RCC 7860 (cell line): ENCODE data around the gene ZNF112.
"Not testable (repeated sequence)": the region's sequence is repeated elsewhere in the genome, so short reads cannot be mapped to it uniquely, and the experiment has no call there.

Source experiments
- DNase-seq: peaks from one replicate; pipeline ENCODE4 v3.0.0-alpha.2; 2015; ENCODE audit warnings: low spot score
- FAIRE-seq: peaks from 2 replicates; lab custom pipeline; 2012; peaks lifted over from hg19 to GRCh38; lab: Jason Lieb, UNC

ZNF112 gene

DNA sequence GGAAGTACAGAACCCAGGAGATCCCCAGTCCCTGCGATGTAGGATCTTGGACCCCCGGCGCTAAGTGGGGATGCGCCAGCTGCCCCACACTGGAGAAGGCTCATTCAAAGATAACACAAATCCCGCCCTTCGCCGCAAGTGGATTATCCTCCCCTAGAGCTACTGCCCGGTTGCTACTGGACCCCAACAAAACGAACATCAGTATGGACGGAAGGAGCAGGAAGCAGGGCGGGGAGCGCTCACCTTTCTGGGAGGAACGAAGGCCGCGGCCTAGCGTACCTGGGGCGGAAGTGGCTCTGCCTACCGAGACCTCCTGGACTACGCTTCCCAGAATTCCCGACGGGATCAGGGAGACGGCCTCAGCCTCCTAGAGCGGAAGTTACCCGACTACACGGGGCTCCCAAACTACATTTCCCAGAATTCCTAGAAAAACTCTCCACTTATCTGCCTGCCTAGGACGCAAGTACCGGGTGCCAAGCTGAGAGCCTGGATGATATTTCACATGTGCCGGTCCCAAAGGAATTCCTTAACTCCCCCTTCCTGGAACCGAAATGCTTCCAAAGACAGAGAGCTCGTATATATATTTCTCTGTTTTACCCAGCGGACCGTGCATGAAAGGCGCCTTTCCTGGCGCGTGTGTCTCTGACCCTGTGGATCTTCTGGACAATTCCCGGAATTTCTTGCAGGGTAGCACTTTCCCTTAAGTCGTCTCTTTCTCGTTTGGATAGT, at the start of gene ZNF112:
ZNF112 (minus strand) TSS at position 298 of the 729 bp plus-strand sequence. CDS start 16,141 bp downstream, outside the sequence.
- DNase-seq (peak; percentile 78), FAIRE-seq (peak; percentile 80)

DNA sequence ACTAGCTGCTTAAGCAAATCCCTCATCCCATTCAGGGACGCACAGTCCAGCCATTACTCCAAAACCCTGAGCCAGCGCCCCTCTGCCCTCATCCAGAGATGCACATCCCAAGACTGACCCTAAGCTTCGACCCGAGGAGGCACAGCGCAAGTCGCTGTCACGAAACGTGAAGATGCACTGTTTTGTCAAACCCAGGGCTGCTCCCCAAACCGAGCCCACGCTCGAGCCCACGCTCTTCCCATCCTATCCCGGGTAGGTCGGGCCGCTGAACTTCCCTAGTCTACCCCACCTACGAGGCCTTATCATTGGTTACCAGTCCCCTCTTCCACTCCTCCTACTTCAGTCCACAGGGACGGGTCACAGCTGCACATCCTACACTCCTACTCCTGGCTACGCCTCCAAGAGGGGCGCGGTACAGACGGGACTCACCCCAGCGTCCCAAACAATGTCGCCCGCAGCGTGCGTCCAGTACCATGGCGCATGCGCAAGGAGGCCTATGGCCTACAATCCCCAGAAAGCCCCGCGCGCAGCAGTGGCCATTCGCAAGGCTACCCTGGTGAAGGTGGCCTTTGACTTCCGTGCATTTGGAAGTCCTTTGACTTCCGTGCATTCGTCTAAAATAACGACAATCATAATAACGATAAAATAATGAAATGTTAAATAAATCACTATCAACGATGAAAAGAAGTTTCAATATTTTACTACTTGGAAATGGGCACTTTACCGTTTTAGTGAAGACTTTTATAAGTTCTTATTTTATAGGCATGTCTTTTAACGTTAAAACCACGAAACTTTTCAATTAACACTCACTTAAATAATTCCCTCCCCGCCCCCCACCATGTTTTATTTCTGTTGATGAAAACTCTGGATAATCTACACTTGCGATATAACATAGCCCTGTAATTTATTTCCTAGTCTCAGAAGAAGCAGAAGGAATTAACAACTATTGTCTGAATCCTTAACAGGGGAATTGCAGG, 44.9 kb upstream of the ZNF112 start, which contains the start of gene ZNF285:
ZNF285 (minus strand) TSS at position 470 of the 977 bp plus-strand sequence. CDS start 4,395 bp downstream, outside the sequence.
- DNase-seq: peak; percentile 18
- FAIRE-seq: no peak

DNA sequence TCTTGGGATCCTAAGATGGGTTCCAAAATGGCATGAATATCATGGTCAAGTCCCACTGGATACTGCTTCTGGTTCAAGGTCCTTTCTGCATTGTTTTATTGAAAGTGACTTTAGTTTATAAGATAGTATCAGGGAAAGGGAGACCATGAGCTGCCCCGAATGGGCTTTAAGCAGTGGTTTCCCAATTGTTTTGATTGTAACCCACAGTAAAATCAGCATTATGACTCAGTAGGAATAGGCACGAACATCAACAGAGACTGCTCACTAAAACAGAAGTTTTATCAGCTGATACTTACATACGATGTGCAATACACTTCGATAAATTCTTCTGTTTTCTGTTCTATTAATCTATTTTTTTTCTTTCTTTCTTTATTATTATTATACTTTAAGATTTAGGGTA, 32.8 kb upstream of the ZNF112 start:
- DNase-seq, FAIRE-seq: not testable (repeated sequence)

DNA sequence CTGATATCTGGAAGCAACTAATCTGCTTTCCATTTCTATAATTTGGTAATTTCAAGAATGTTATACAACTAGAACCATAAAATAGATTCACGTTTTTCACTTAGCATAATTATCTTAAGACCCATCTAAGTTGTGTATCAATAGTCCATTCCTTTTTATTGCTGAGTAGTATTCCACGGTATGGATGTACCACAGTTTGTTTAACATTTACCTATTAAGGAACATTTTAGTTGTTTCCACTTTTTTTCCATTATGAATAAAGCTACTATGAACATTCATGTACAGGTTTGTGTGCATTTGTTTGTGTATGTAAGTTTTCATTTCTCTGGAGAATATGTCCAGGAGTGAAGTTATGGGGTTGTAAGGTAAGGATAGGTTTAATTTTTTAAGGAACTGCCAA, 18.3 kb upstream of the ZNF112 start:
- FAIRE-seq (no peak), DNase-seq (no peak)

DNA sequence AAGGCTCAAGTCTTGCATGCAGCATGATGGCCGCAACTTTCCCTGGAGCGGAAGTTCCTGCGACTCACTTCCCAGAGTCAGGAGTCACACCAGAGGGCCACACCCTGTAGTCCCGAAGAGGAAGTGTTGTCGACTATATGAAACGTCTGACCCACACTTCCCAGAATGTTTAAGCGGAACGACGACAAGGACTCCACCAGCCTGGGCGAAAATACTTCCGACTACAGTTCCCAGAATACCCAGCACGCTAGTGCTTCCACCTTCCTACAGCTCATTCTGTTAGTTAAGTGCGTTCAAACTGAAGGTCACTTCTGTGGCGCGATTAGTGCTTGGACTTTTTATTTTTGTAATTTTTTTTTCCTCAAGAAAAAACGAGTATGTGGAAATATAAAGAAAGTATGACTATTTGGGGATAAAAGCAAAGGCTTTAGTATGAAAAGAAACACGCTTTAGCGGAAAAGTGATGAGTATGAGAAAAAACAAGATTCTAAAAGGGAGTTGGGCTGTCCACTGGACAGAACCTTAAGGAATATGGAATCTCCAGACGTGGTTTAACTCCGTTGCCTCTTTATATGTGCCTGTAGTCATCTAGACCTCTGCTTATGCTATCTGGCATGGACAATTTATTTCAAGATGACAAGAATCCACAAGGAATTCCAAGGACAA, 15.5 kb upstream of the ZNF112 start:
- no peak for FAIRE-seq

DNA sequence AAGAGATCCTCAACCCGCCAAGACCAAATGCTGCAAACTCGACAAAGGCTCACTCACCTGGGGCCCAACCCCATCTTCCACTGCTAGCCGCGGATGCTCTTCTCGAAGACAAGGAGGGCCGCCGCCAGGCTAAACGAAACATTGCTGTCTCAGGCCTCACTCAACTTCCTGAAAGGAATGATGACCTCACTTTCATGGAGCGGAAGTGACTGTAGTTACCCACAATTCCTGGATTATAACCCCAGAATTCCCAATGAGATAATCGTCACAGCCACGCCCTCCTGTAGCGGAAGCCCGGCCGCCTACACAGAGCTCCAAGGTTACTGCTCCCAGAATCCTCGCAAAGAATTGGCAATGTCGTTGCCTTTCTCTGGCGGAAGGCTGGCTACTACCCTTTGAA, 10.5 kb upstream of the ZNF112 start:
- DNase-seq: no peak
- FAIRE-seq: no peak

More for the DNA sequence above, 15.5 kb upstream of the ZNF112 start:
- DNase-seq: no peak

DNA sequence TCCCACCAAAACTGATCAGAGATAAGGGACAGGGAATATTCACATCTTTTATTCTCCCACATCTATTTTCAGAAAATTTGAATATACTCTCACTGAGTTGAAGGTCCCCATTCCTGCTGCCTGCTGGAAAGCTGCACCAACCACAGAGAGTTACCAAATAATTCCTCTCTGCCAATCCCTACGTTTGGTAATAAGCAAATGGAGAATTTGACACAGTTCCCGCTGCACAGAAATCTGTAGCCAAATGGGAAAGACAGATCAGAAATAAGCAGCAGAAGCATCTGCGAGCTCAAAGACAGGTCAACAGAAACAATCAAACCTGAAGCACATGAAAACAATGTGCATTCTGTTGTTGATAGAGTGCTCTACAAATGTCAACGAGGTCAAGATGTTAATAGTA, 9.9 kb downstream of the ZNF112 start:
- FAIRE-seq: no peak
- no peak for DNase-seq

DNA sequence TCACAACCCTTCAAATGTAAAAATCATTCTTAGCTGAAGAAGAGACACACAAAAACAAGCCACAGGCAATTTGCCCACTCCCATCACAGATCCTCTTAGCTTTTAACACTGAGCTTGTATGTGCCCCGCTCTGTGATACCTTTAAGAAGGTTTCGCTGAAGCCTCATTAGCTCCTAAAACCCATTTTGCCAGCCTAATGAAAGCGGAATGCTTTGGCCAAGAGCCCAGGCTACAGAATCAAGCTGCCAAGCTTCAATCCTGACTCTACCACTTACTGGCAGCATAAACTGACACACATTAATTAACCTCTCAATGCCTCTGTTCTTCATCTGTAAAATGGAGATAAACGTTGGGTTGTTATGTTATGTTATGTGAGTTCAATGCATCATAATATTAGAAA, 10.5 kb downstream of the ZNF112 start:
- FAIRE-seq (no peak), DNase-seq (no peak)

DNA sequence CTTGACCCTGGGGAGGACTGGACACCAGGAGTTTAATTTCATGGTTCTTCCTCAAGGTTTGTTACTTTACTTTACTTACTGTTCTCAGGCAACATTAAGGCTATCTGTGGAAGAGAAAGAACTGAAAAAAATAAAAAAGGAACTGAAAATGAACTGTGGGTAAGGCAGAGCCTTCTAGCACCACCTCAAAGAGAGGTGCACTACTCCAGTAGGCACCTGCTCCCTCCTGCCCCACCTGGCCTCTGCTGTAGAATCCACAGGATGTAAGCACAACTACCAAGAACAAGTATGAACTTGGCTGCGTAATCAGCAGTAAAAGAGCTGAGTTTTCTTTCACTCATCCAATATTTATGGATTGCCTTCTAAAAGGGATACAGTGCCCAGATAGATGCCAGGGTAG, 12.2 kb downstream of the ZNF112 start:
- FAIRE-seq (no peak), DNase-seq (no peak)

DNA sequence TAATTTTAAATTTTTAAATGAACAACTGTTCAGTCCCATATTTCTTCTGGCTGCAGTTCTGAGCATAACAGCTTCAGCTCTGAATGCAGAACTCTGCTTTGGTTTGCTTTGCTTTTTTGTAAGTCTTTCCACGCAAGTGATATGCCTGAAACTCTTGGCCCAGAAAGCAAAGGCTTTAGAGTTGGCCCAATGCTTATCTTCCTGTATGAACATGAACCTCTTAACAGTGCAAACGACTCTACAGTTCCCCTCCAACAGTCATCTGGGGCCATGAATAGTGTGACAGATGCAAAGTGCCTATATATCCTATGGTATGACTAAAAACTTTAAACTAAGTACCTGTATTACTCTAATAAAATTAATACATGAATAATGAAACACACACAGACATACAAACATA, 14.7 kb downstream of the ZNF112 start:
- no peak for DNase-seq
- FAIRE-seq: no peak

DNA sequence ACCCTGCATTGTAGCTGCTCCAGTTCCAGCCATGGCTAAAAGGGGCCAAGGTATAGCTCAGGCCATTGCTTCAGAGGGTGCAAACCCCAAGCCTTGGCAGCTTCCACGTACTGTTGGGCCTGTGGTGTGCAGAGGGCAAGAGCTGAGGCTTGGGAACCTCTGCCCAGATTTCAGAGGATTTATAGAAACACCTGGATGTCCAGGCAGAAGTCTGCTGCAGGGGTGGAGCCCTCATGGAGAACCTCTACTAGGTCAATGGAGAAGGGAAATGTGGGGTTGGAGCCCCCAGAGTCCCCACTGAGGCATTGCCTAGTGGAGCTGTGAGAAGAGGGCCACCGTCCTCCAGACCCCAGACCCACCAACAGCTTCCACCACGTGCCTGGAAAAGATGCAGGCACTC, 21.8 kb downstream of the ZNF112 start:
- not testable (repeated sequence) for FAIRE-seq, DNase-seq

DNA sequence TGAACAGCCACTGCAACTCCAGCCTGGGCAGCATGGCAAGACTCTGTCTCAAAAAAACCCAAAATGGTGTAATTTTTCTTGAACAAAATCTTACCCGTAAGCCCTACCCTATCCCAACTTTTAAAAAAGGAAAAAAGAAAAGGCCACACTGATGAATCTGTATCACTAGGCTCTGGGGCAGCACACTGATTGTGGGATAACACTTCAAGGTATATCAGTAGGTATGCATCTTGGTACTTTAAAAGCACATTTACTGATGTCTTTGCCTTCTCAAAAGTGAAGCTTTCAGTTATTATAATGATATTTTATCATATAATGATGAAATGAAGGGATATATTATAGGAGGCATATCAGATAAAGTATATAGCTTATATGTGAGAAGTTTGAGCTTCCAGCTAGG, 24.3 kb downstream of the ZNF112 start:
- no peak for FAIRE-seq
- no peak for DNase-seq

DNA sequence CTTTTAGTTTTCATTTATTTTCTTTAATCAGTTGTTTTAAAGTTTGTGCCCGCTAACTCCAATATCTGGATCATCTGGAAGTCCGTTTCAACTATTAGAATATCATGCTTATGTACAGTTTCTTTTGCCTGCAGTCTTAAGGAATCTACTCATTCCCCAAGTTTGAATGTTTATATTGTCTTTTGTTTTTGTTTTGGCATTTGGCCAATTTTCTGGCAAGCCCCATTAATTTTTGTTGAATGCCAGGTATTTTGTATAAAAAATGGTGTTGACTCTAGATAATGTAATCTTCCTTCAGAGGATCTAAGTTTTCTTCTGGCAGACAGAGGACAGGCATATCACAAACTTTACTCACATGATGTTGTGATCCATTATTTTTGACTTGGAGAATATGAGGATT, 40.6 kb downstream of the ZNF112 start:
- DNase-seq (no peak), FAIRE-seq (no peak)

DNA sequence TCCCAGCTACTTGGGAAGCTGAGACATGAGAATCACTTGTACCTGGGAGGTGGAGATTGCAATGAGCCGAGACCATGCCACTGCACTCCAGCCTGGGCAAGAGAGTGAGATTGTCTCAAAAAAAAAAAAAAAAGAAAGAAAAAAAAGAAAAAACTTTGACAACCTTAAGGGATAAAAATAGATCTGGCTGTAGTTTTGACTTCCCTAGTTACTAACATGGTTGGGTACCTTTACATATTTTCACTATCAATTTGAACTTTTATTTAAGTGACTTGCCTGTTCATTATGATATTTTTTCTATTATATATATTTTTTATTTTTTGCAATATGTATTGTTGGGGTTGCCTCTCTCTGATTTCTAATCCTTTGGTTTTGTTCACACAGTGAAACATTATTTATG, 43.2 kb downstream of the ZNF112 start:
- no peak for FAIRE-seq
- DNase-seq: no peak

DNA sequence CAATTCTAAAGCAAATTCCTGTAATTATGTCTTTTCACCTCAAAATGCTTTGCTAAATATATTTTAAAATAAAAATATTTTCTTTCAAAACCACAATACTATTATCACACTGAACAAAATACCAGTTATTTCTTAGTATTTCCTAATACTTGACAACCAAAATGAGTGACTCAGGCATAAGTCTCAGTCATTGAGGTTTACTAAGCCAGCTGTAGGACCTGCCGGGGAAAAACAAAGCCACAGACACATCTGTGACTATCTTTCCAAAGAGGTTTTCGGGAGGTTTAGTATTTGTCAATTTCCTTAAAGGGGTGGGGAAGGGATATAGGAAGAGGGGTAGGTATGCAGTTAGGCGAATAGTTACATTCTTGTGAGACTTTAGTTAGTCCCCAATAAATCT, 48.5 kb downstream of the ZNF112 start:
- FAIRE-seq (no peak), DNase-seq (no peak)

DNA sequence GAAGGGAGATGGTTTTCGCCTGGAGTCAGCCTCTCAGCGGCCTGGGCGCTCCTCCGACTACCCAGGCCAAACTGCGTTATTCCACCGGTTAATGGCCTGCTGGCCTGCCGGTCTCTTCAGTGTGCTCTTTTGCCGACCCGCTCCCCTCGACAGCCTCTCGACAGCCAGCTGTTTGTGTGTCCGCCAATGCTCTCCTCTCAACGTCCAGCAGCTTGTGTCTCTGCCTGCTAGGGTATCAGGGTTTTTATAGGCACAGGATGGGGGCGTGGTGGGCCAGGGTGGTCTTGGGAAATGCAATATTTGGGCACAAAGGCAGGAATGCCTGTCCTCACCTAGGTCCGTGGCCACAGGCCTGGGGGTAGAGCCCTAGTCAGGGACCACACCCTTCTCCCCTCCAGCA, 50.2 kb downstream of the ZNF112 start:
- no peak for FAIRE-seq
- DNase-seq: no peak

DNA sequence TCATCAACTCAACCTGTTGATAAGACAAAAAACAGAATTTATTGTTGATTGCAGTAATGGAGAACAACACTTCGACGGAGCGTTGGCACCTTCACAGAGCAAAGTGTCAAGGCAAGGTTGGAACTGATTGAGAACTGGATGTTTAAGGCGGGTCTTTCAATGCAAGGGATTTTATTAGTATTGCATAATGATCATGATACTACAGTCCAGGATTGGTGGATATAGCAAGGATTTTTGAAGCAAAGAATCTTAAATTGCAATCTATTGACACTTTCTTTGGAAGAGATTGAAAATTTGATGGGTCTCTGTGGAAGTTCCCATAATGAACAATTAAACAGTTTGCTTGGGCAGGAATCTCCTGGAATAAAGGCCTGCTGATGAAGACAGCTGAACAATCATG, 51.0 kb downstream of the ZNF112 start:
- FAIRE-seq (no peak), DNase-seq (no peak)

DNA sequence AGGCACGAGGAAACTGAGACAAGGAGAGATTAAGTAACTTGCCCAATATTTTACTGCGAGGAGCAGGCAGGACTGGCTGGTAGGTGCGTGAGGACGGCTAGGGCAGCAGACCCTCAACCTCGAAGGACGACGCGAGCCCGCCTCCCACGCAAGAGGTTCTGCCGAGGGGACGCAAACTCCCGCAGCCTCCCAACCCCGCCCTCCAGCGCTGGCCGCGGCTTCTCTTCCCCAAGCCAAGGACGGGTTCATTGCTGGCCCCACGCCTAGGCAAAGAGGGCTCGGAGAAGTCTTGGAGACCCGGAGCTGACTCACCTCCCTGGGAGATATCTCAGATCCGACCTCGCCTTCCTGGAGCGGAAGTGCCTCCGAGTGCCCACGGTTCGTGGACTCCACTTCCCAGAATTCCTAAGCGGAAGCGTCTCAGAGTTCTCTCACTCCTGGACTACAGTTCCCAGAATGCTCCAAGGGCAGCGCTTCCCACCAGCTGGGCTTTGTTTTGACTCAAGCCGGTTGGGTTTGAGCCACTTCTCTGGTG, 51.8 kb downstream of the ZNF112 start, which contains the start of gene ZNF235:
ZNF235 (minus strand) TSS at position 367 of the 535 bp plus-strand sequence. CDS start 1,621 bp downstream, outside the sequence.
- FAIRE-seq (peak; percentile 88), DNase-seq (peak; percentile 89)

DNA sequence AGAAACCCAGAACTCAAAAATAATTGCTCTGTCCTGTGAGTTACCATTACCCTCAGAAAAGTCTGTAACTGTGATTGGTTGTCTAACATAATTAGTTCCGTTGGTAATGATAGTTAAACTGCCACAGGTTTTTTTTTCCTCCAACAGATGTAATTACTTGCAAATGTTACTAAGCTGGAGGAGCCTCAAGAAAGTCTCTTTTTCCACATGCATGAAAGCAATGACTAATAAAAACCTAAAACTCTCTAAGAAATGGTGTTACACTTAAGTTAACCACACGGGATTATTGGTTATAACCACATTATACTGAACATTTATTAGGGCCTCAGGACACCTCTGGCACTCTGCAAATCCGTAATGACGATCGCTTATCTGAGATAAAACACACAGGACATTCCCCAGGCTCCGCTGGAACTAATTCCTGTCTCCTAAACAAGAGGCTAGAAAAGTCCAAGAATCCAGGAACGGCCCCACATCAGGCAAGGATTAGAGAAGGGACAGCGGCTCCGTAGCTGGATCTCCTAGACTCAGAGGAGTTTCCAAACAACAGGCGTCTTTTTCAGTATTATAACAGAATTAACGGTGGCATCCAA, 52.4 kb downstream of the ZNF112 start:
- FAIRE-seq: no peak
- DNase-seq: no peak

DNA sequence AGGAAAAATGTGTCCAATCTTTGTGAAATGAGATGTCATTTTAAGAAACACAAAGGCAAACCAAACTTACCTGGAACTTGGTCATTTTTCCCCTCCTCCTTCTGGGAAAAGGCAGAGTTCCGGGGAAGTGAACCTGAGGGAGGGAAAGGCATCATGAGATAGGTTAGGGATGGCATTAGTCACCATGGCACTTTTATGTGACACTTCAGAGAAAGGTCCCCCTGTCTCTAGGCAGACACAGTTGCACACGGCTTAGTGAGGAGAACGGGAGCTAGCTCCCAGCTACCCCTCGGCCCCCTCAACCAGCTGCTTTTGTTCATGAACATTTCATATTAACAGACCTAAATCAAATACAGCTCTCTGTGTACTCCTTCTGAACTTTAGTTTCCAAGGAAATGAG, 53.2 kb downstream of the ZNF112 start:
- DNase-seq (no peak), FAIRE-seq (no peak)
